ENCODE results near the gene TAF3.

GRCh38 chr10:7953447-7953846 lies 135.1 kb downstream of the TAF3 start:
- TF ChIP-seq CTCF (IDR thresholded peaks at IDR 0.05) (no peak), POLR2A (IDR thresholded peaks at IDR 0.05) (no peak)
